Transverse colon (tissue), 4 donors: Measurements from ENCODE around the gene RETNLB.

Experiments used
- CTCF ChIP-seq, 5 experiments: fragments of 200-600 bp in 3 of 5; fragments of 450-650 bp in 2 of 5; sonication (generic) in 3 of 5; IDR thresholded peaks; 1 replicate in 2 of 5; 2 replicates in 3 of 5; pipeline ENCODE4 v1.5.1; 2016 to 2017; ENCODE audit warnings: antibody characterized with exemption in 5 of 5, inconsistent platforms in 3 of 5, mild to moderate bottlenecking in 2 of 5, moderate library complexity in 1 of 5
- POLR2AphosphoS5 ChIP-seq, 3 donors: sonication (generic); formaldehyde crosslinking; IDR thresholded peaks; one replicate each; pipeline ENCODE4 v1.6.1; 2016; ENCODE audit warnings: antibody characterized with exemption in 3 of 3

GRCh38 chr3:108713816-108714215 is 43.4 kb downstream of the RETNLB start:
- no peak for TF ChIP-seq CTCF (IDR thresholded peaks at IDR 0.05)
- no peak for TF ChIP-seq POLR2AphosphoS5 (IDR thresholded peaks at IDR 0.05)
